Mononuclear cell (primary cell): ENCODE data around the gene NFATC4. TPM values are rescaled to one million over a fixed set of nuclear protein-coding genes. Genes with fewer than 3 reads are reported as not detected.

Experiments
- H3K27me3 ChIP-seq: 2 replicates; pipeline ENCODE4 v1.6.0; 2011; ENCODE audit warnings: low read length, control low read depth; ENCODE audit not compliant: insufficient read depth
- H3K4me1 ChIP-seq: 2 replicates; pipeline ENCODE4 v1.5.1; 2011; ENCODE audit warnings: mild to moderate bottlenecking, low read length, control low read depth; ENCODE audit not compliant: insufficient read depth
- H3K4me3 ChIP-seq: 2 replicates; pipeline ENCODE4 v1.5.1; 2011; ENCODE audit warnings: mild to moderate bottlenecking, low read length, moderate library complexity
- H3K9me3 ChIP-seq: 2 replicates; pipeline ENCODE4 v1.5.1; 2011; ENCODE audit warnings: low read depth, mild to moderate bottlenecking, control low read depth, low read length
- total RNA-seq: library from RNA; depleted of rRNA; stranded (reverse); fragments of >200 nt; gene quantifications from one replicate; pipeline ENCODE4 v1.2.3, GENCODE V29; 2012

Gene NFATC4
- total RNA-seq, 1 donor: 0.10 TPM

- H3K4me3 ChIP-seq: peak within 1 kb of the TSS; percentile 0
Measured at GRCh38 chr14:24334431-24335291, 33.3 kb upstream of the NFATC4 start, which contains the start of gene ADCY4. ADCY4 (minus strand) TSS chr14:24335071; CDS start chr14:24334652, 419 bp downstream.

GRCh38 chr14:24335461-24336171 is 32.4 kb upstream of the NFATC4 start:
- peaks cover 89% of the 10 kb centered on the region for H3K4me1 ChIP-seq
- H3K27me3 ChIP-seq: peaks cover 21% of the 10 kb centered on the region
- no peak overlapping the region for H3K4me3 ChIP-seq
- H3K9me3 ChIP-seq: no peaks in the 10 kb centered on the region

More at GRCh38 chr14:24334431-24335291, 33.3 kb upstream of the NFATC4 start, which contains the start of gene ADCY4:
- peaks cover 21% of the 10 kb centered on the region for H3K27me3 ChIP-seq
- no peaks in the 10 kb centered on the region for H3K9me3 ChIP-seq
- peaks cover 93% of the 10 kb centered on the region for H3K4me1 ChIP-seq

GRCh38 chr14:24337144-24337823 is 30.7 kb upstream of the NFATC4 start:
- peaks cover 21% of the 10 kb centered on the region for H3K27me3 ChIP-seq
- peaks cover 77% of the 10 kb centered on the region for H3K4me1 ChIP-seq
- no peaks in the 10 kb centered on the region for H3K9me3 ChIP-seq
- no peak overlapping the region for H3K4me3 ChIP-seq

DNA sequence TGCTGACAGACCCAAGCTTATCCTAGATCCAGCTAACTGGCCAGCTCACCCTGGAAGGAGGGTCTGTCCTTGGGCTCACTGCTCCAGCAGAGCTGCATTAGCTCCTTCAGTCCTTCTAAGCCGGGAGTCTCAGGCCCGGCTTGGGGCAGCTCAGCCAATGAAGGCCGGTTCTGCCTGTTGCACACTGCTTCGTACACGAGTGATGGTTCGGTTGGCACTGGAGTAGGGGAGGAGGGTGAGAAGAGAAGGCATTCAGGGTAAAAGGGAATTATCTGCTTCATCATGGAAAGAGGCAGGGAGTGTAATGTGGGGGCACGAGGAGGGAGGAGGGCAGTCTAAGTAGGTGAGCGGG is 30.2 kb upstream of the NFATC4 start:
- Histone ChIP-seq H3K4me3 (no peak overlapping the region), H3K9me3 (no peaks in the 10 kb centered on the region), H3K4me1 (peaks cover 72% of the 10 kb centered on the region), H3K27me3 (peaks cover 20% of the 10 kb centered on the region)

DNA sequence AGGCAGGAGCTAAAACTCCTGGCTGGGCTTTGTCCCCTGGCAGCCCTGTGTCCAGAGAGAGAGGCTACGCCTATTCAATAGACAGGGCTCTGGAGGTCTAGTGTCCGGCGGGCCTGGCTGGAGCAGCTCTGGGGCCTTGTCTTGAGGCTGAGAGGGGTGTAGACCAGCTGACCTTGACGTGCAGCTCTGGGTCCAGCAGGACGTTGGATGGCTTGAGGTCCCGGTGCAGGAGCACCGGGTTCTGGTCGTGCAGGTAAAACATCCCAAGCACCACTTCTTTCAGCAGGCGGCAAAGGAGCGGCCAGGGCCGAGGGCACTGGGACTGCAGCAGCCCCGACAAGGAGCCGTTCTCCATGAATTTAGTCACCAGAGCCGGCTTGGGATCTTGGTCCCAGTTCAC is 29.1 kb upstream of the NFATC4 start:
- H3K27me3 ChIP-seq: peaks cover 15% of the 10 kb centered on the region
- H3K4me3 ChIP-seq: peak overlapping the region; percentile 84
- peaks cover 62% of the 10 kb centered on the region for H3K4me1 ChIP-seq
- no peaks in the 10 kb centered on the region for H3K9me3 ChIP-seq

DNA sequence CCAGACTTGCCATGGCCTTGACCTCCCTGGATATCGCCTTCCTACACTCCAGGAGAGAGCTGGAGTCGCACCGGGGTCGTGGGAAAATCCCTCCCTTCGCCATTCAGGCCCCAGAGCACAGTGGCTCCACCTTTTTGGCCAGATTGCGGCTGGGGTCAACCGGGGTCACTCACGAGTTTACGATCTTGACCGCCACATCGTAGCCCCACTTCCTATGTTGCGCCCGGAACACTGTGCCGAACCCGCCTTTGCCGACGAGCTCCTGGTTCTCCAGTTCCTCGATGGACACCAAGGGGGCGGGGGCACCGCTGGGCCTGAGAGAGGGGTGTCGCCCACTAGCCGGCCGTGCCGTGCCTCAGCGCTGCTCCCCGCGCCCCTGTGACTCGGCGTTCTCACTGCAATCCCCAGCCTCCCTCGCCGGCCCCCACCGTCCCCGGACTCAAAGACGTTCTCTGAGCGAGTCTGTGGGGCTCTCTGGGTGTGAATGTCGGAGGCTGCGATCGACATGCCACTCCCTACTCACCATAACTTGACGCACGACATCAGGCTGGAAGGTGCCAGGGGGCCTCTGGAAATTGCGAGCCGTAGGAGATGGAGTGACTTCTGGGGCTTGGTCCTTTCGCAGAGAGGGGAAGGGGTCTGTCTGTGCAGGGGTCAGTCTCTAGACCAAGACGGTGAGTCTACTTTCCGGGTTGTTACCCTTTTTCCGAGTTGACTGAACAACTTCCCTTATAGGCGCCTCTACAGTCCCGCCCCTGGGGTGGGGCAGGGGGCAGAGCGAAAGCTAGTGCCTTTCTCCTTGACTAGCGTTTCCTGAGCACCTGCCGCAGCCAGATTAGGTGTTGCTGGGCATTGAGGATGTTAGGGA is 28.5 kb upstream of the NFATC4 start, which contains the start of gene RIPK3:
Gene RIPK3 (minus strand): TSS at position 708 of the 868 bp plus-strand sequence. CDS start 165 bp downstream, at position 543.
- Histone ChIP-seq H3K4me3 (peak within 1 kb of the TSS; percentile 84), H3K27me3 (peaks cover 9% of the 10 kb centered on the region), H3K4me1 (peaks cover 55% of the 10 kb centered on the region), H3K9me3 (no peaks in the 10 kb centered on the region)

DNA sequence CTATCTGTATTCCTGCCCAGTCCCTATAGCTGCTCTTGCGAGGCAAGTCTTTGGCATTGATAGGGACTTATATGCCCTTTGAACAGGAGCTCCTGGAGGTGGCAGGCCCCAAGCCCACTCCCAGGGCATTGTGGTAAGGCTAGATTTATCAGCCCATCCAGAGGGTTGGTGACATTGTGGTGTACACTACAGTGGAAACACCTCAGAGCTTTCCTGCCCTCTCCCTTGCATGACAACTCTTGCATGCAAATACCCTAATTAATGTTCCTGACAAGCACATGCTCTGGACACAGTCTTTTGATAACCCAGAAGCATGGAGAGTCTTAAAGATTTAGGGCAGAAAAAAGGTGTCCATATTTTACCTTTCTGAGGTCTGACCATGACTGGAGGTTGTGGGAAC is 27.4 kb upstream of the NFATC4 start:
- Histone ChIP-seq H3K9me3 (no peaks in the 10 kb centered on the region), H3K4me3 (no peak overlapping the region), H3K27me3 (no peaks in the 10 kb centered on the region), H3K4me1 (peaks cover 44% of the 10 kb centered on the region)

DNA sequence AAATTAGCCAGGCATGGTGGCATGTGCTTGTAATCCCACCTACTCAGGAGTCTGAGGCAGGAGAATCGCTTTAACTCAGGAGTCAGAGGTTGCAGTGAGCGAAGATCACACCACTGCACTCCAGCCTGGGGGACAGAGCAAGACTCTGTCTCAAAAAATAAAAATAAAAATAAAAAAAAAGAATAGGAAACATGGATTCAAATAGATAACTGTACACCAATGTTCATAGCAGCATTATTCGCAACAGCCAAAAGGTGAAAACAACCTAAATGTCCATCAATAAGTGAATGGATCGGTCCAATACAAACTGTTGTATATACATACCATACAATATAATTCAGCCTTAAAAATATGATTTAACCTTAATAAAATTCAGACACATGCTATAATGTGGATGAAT is 25.1 kb upstream of the NFATC4 start:
- Histone ChIP-seq H3K4me1 (peaks cover 26% of the 10 kb centered on the region), H3K27me3 (peaks cover 3% of the 10 kb centered on the region), H3K4me3 (no peak overlapping the region), H3K9me3 (no peaks in the 10 kb centered on the region)

GRCh38 chr14:24343795-24344660 is 24.0 kb upstream of the NFATC4 start:
- peaks cover 3% of the 10 kb centered on the region for H3K27me3 ChIP-seq
- no peak overlapping the region for H3K4me3 ChIP-seq
- no peaks in the 10 kb centered on the region for H3K9me3 ChIP-seq
- peaks cover 16% of the 10 kb centered on the region for H3K4me1 ChIP-seq

- H3K4me1 ChIP-seq: no peaks in the 10 kb centered on the region
- no peak overlapping the region for H3K4me3 ChIP-seq
- no peaks in the 10 kb centered on the region for H3K9me3 ChIP-seq
- H3K27me3 ChIP-seq: peaks cover 9% of the 10 kb centered on the region
Measured at GRCh38 chr14:24347134-24347533, 20.9 kb upstream of the NFATC4 start.

DNA sequence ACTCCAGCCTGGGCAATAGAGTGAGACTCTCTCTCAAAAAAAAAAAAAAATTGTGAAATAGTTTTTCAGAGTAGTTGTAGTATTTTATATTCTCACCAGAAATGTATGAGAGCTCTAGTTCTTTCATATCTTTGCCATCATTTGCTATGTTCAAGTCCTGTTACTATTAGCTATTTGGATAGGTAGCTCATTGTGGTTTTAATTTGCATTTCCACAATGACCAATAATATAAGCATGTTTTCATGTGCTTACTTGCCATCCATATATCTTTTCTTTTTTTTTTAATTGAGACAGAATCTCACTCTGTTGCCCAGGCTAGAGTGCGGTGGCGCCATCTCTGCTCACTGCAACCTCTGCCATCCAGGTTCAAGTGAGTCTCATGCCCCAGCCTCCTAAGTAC is 19.8 kb upstream of the NFATC4 start:
- H3K9me3 ChIP-seq: no peaks in the 10 kb centered on the region
- H3K27me3 ChIP-seq: peaks cover 9% of the 10 kb centered on the region
- H3K4me1 ChIP-seq: no peaks in the 10 kb centered on the region
- H3K4me3 ChIP-seq: no peak overlapping the region

DNA sequence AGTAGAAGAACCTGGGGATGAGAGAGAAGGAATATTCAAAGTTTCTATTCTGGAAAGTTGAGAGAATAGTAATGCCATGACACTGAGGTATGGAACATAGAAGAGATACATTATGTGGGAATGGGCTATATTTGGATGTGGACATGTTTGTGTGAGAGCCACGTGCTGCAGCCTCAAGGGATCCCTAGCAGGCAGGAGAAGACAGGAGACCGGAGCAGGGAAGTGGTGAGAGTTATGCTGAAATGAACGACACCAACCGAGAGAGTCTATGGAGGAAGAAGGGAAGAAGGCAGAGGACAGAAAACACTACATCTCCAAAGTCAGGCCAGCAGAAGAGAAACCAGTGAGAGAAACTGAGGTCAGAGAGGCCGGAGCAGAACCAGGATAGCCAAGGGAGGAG is 18.2 kb upstream of the NFATC4 start:
- Histone ChIP-seq H3K4me1 (no peaks in the 10 kb centered on the region), H3K4me3 (no peak overlapping the region), H3K27me3 (peaks cover 9% of the 10 kb centered on the region), H3K9me3 (no peaks in the 10 kb centered on the region)

GRCh38 chr14:24351517-24351916 is 16.5 kb upstream of the NFATC4 start:
- no peak overlapping the region for H3K4me3 ChIP-seq
- peaks cover 9% of the 10 kb centered on the region for H3K27me3 ChIP-seq
- H3K9me3 ChIP-seq: no peaks in the 10 kb centered on the region
- no peaks in the 10 kb centered on the region for H3K4me1 ChIP-seq
